C4-2B (cell line): ENCODE measurements around the gene PRPF8.

Source experiments
- H3K27ac ChIP-seq: fragments of 450-650 bp; 2 replicates; pipeline ENCODE4 v1.5.1; 2017
- CTCF ChIP-seq: fragments of 450-650 bp; conservative IDR thresholded peaks from 2 replicates; pipeline ENCODE4 v1.5.1; 2017; ENCODE audit warnings: mild to moderate bottlenecking
- ZFX ChIP-seq: fragments of 450-650 bp; IDR thresholded peaks from 2 replicates; pipeline ENCODE4 v1.6.1; 2017

The PRPF8 gene

GRCh38 chr17:1612400-1612799 lies 72.3 kb downstream of the PRPF8 start:
- TF ChIP-seq CTCF: no peak
- no peak for TF ChIP-seq ZFX
- H3K27ac ChIP-seq: no peak overlapping the region

DNA sequence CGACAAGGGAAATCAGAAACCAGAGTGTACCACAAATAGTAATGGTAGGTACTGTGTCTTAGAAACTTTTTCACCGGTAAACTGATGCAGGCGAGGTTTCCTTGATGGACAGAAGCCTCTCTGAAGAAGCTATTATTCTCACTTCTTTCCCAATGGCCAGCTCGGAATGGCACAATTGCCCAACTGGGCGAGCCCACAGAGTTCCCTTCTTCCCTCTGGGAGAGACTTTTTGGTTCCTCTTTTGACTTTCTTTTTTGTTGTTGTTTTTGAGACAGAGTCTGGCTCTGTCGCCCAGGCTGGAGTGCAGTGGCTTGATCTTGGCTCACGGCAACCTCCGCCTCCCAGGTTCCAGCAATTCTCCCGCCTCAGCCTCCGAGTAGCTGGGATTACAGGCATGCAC lies 73.0 kb downstream of the PRPF8 start:
- no peak overlapping the region for H3K27ac ChIP-seq

GRCh38 chr17:1608676-1609075 lies 76.0 kb downstream of the PRPF8 start:
- H3K27ac ChIP-seq: no peak overlapping the region
- TF ChIP-seq CTCF (no peak), ZFX (no peak)

More for the DNA sequence above, 73.0 kb downstream of the PRPF8 start:
- TF ChIP-seq ZFX (no peak), CTCF (no peak)

DNA sequence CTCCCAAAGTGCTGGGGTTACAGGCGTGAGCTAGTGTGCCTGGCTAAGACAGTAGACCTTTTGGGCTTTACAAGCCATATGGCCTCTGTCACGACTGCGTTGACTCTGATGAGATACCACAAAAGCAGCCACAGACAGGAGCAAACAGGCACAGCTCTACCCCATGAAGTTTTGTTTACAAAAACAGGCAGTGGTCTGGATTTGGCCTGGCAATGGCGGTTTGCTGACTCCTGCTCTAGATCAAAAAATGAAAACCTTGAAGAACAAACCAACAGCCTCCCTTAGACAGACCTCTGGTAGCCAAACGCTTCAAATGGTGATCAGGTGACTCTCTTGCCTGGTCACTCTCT lies 76.7 kb downstream of the PRPF8 start:
- no peak overlapping the region for H3K27ac ChIP-seq
- no peak for TF ChIP-seq ZFX
- no peak for TF ChIP-seq CTCF

DNA sequence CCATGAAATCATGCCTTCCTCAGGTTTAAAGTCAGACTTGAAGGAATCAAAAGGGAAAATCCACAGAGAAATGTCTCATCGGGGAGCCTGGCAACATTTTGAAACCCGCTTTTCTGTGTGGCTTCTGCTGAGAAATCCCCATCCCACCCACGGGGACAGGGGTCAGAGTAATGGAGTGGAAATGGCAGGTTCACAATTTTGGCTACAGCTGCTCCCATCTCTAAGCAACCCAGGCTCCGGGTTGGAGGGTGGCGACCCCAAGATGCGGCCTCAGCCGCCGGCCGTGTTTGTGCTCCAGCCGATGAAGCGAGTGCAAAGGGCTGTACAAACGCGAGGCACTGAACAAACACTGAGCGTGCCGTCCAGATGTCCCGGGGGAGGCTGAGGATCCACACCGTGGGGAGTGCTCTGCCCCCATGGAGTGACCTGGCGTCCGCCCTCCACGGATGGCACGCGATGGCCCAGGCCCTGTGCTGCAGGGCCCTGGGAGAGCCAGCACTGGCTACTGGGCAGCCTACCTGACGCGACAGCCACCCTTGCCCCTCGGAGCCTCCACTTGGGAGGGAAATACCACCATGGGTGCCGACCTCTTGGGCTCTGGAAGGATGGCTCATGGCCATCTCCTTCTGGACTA lies 78.2 kb downstream of the PRPF8 start:
- H3K27ac ChIP-seq: no peak overlapping the region
- TF ChIP-seq CTCF (no peak), ZFX (no peak)

GRCh38 chr17:1605681-1606351 lies 78.9 kb downstream of the PRPF8 start:
- TF ChIP-seq CTCF: no peak
- no peak for TF ChIP-seq ZFX
- no peak overlapping the region for H3K27ac ChIP-seq

GRCh38 chr17:1604831-1605528 lies 79.7 kb downstream of the PRPF8 start:
- TF ChIP-seq ZFX (no peak), CTCF (no peak)
- H3K27ac ChIP-seq: no peak overlapping the region
